ENCODE results near the gene SLC25A17.

SLC25A17 gene

GRCh38 chr22:40758390-40758789, 60.8 kb downstream of the SLC25A17 start:
- CTCF ChIA-PET: interaction anchor here (0.9 to 5.4 kb wide), 2 partner anchors 21 to 75 kb away, joined by 3 to 70 read pairs; no protein-coding TSS in a partner anchor

DNA sequence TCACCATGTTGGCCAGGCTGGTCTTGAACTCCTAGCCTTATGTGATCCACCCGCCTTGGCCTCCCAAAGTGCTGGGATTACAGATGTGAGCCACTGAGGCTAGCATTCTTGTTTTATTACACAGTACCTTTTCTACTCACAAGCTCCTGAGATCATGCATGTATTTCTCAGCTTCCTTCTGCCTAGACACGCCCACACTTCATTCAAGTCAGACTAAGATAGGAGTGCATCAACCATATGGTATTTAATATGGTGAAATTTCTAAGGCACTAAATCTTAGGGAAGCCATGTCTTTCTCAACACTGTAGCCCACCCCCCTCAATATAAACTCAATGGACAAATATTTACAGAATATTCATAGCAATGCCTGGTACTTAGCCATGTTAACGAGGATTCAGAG, 62.1 kb downstream of the SLC25A17 start:
- no peaks in the 10 kb centered on the region for H3K4me1 Mint-ChIP-seq
- no peaks in the 10 kb centered on the region for H3K9me3 Mint-ChIP-seq
- DNase-seq: no peak
- no peak overlapping the region for H3K4me3 Mint-ChIP-seq
- no peak overlapping the region for H3K27ac Mint-ChIP-seq
- H3K27me3 Mint-ChIP-seq: peaks cover 8% of the 10 kb centered on the region
- no peaks in the 10 kb centered on the region for H3K36me3 Mint-ChIP-seq
- CTCF ChIA-PET: interaction anchor here (0.8 to 2.1 kb wide), 5 partner anchors 72 to 163 kb away, joined by 3 to 11 read pairs (median 3); no protein-coding TSS in a partner anchor

More at GRCh38 chr22:40758390-40758789, 60.8 kb downstream of the SLC25A17 start:
- Mint-ChIP-seq H3K27ac (no peak overlapping the region), H3K27me3 (peaks cover 4% of the 10 kb centered on the region), H3K4me1 (no peaks in the 10 kb centered on the region), H3K36me3 (no peaks in the 10 kb centered on the region), H3K4me3 (no peak overlapping the region), H3K9me3 (no peaks in the 10 kb centered on the region)
- no peak for DNase-seq

- Mint-ChIP-seq H3K4me3 (no peak overlapping the region), H3K9me3 (peaks cover 4% of the 10 kb centered on the region), H3K27ac (no peak overlapping the region), H3K4me1 (no peaks in the 10 kb centered on the region), H3K36me3 (no peaks in the 10 kb centered on the region), H3K27me3 (peaks cover 35% of the 10 kb centered on the region)
- CTCF ChIA-PET: interaction anchor here (2.1 kb wide), 1 partner anchor 70 kb away, joined by 9 read pairs; no protein-coding TSS in a partner anchor
- no peak for DNase-seq
These were observed 66.0 kb downstream of the SLC25A17 start for GRCh38 chr22:40753114-40753513.

DNA sequence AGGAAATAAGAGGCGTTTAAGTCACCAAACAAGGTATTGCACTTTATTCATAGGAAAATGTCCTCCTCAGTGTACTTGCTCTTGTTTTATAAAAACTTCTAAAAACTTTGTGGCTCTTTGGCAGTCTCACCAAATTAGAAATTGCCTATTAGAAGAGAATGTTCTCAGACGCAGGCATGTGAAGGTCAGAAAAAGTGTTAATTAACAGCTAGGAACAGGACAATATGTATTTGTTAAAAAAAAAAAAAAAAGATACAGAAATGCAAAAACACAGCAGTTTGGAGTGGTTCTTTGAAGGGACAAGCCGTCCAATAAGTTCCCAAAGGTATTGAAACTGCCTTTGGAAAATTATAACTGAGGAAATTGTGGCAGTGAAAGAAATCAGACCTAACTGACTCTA, 67.9 kb downstream of the SLC25A17 start:
- H3K4me1 Mint-ChIP-seq: no peaks in the 10 kb centered on the region
- H3K36me3 Mint-ChIP-seq: no peaks in the 10 kb centered on the region
- H3K4me3 Mint-ChIP-seq: no peak overlapping the region
- H3K27ac Mint-ChIP-seq: no peak overlapping the region
- peaks cover 6% of the 10 kb centered on the region for H3K9me3 Mint-ChIP-seq
- CTCF ChIA-PET: interaction anchor here (1.0 to 1.6 kb wide), 2 partner anchors 10 to 68 kb away, joined by 4 read pairs; no protein-coding TSS in a partner anchor
- no peak for DNase-seq
- H3K27me3 Mint-ChIP-seq: peaks cover 38% of the 10 kb centered on the region

DNA sequence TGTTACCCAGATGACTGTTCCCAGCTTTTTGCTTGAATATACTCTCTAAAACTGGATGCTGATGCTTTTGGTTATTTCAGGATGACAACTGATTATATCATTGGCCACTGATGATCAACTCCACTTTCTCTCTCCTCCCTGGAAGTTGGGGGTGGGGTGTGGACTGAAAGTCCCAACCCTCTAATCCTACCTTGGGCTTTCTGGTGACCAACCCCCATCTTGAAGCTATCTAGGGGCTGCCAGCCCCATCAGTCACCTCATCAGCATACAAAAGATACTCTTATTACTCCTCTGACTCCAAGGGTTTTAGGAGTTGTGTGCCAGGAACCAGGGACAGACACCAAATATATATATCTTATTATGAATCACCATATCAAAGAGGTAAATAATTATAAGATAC, 69.3 kb downstream of the SLC25A17 start:
- Mint-ChIP-seq H3K4me1 (no peaks in the 10 kb centered on the region), H3K27ac (no peak overlapping the region), H3K4me3 (no peak overlapping the region), H3K36me3 (no peaks in the 10 kb centered on the region), H3K9me3 (peaks cover 6% of the 10 kb centered on the region), H3K27me3 (peaks cover 38% of the 10 kb centered on the region)
- CTCF ChIA-PET: interaction anchor here (1.7 kb wide), 1 partner anchor 67 kb away, joined by 5 read pairs; no protein-coding TSS in a partner anchor
- DNase-seq: no peak

GRCh38 chr22:40748388-40749355, 70.5 kb downstream of the SLC25A17 start:
- Mint-ChIP-seq H3K27me3 (peaks cover 37% of the 10 kb centered on the region), H3K4me1 (no peaks in the 10 kb centered on the region), H3K36me3 (no peaks in the 10 kb centered on the region), H3K9me3 (peaks cover 6% of the 10 kb centered on the region), H3K4me3 (no peak overlapping the region), H3K27ac (no peak overlapping the region)
- no peak for DNase-seq
- CTCF ChIA-PET: interaction anchor here (0.9 to 1.7 kb wide), 3 partner anchors 26 to 66 kb away, joined by 3 to 5 read pairs (median 3); no protein-coding TSS in a partner anchor

- Mint-ChIP-seq H3K4me1 (no peaks in the 10 kb centered on the region), H3K4me3 (no peak overlapping the region), H3K36me3 (no peaks in the 10 kb centered on the region), H3K9me3 (peaks cover 6% of the 10 kb centered on the region), H3K27me3 (peaks cover 33% of the 10 kb centered on the region), H3K27ac (no peak overlapping the region)
- no peak for DNase-seq
- CTCF ChIA-PET: interaction anchor here (0.7 kb wide), 1 partner anchor 100 kb away, joined by 3 read pairs; no protein-coding TSS in a partner anchor
These were observed 71.8 kb downstream of the SLC25A17 start for GRCh38 chr22:40747361-40747760.

DNA sequence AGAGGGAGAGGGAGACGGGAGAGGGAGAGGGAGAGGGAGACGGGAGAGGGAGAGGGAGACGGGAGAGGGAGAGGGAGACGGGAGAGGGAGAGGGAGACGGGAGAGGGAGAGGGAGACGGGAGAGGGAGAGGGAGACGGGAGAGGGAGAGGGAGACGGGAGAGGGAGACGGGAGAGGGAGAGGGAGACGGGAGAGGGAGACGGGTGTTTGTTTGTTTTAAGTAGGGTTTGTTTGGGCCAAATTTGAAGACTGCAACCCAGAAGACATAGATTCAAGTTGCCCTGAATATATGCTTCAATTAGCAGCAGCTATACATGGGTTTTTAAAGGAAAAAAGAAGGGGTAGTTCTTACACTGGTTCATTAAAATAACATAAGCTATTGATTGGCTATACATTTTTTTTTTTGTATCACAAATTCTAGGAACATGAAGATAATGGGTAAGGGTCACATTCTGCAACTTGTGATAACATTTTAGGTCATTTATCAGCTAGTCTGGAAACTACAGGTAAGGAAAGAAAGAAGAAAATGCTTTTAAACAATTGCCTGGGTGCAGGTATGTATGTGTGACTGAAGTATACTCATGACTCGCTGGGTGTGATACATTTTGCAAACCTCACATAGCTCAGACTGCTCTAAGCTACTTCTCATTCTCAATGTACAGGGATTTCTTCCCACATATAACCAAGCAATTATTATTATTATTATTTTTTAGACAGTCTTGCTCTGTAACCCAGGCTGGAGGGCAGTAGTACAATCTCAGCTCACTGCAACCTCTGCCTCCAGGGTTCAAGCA, 72.5 kb downstream of the SLC25A17 start:
- CTCF ChIA-PET: interaction anchor here (1.2 kb wide), 1 partner anchor 64 kb away, joined by 4 read pairs; no protein-coding TSS in a partner anchor
- H3K27me3 Mint-ChIP-seq: peaks cover 32% of the 10 kb centered on the region
- H3K4me1 Mint-ChIP-seq: no peaks in the 10 kb centered on the region

GRCh38 chr22:40743768-40744167, 75.4 kb downstream of the SLC25A17 start:
- no peaks in the 10 kb centered on the region for H3K4me1 Mint-ChIP-seq
- no peak overlapping the region for H3K4me3 Mint-ChIP-seq
- no peak overlapping the region for H3K27ac Mint-ChIP-seq
- peaks cover 20% of the 10 kb centered on the region for H3K27me3 Mint-ChIP-seq
- CTCF ChIA-PET: no interaction called here
- no peak for DNase-seq
- no peaks in the 10 kb centered on the region for H3K36me3 Mint-ChIP-seq
- peaks cover 6% of the 10 kb centered on the region for H3K9me3 Mint-ChIP-seq

More for the DNA sequence above, 72.5 kb downstream of the SLC25A17 start:
- Mint-ChIP-seq H3K27ac (no peak overlapping the region), H3K36me3 (no peaks in the 10 kb centered on the region), H3K9me3 (peaks cover 6% of the 10 kb centered on the region), H3K4me3 (no peak overlapping the region)
- DNase-seq: no peak

- no peaks in the 10 kb centered on the region for H3K4me1 Mint-ChIP-seq
- H3K27ac Mint-ChIP-seq: no peak overlapping the region
- CTCF ChIA-PET: interaction anchor here (1.4 kb wide), 1 partner anchor 13 kb away, joined by 4 read pairs; no protein-coding TSS in a partner anchor
- H3K27me3 Mint-ChIP-seq: peaks cover 11% of the 10 kb centered on the region
- H3K4me3 Mint-ChIP-seq: no peak overlapping the region
- H3K9me3 Mint-ChIP-seq: no peaks in the 10 kb centered on the region
- DNase-seq: no peak
- no peaks in the 10 kb centered on the region for H3K36me3 Mint-ChIP-seq
These were observed 78.0 kb downstream of the SLC25A17 start for GRCh38 chr22:40741116-40741515.

DNA sequence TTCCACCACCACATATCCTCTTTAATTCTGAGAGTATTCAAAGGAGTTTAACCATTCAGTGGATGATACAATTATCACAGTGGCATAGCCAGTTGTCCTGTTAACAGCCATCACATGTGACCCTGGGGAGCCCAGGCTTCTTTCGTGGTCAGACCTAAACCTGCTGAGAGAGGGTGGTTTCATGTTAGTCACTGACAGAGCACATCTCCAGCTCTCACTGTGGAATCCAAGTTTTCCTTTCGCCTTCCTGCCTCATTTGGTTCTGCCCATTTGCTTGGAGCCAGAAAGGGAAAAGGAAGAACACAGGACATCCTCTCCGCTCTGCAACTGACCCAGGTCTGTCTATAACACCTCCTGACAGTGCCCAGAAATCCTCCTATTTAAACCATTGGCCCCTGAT, 79.4 kb downstream of the SLC25A17 start:
- CTCF ChIA-PET: interaction anchor here (1.0 to 1.4 kb wide), 2 partner anchors 11 to 391 kb away, joined by 3 to 4 read pairs; no protein-coding TSS in a partner anchor

DNA sequence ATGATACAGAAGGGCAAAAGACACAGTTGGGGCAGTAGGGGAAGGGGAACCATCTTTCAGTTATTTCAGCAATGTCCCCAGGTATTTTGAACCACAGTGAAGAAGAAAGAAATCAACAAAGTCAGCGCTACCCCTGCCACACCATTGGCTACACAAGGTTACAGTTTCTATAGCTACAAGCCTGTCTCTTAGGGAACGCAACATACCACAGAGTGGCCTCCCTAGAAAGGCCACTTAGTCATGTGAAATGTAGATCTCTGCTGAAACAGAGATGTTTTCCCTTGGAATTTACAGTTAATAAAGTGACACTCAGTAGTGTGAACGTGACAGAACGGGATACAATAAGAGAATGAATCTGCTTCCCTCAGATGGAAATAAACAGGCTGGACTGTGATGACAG, 85.2 kb downstream of the SLC25A17 start:
- H3K27ac Mint-ChIP-seq: no peak overlapping the region
- H3K36me3 Mint-ChIP-seq: peaks cover 4% of the 10 kb centered on the region
- no peak overlapping the region for H3K4me3 Mint-ChIP-seq
- DNase-seq: no peak
- H3K9me3 Mint-ChIP-seq: peaks cover 1% of the 10 kb centered on the region
- peaks cover 33% of the 10 kb centered on the region for H3K4me1 Mint-ChIP-seq
- CTCF ChIA-PET: no interaction called here
- no peaks in the 10 kb centered on the region for H3K27me3 Mint-ChIP-seq

More for the DNA sequence above, 79.4 kb downstream of the SLC25A17 start:
- Mint-ChIP-seq H3K27me3 (peaks cover 11% of the 10 kb centered on the region), H3K4me3 (no peak overlapping the region), H3K36me3 (no peaks in the 10 kb centered on the region), H3K27ac (no peak overlapping the region), H3K4me1 (no peaks in the 10 kb centered on the region), H3K9me3 (no peaks in the 10 kb centered on the region)
- no peak for DNase-seq

DNA sequence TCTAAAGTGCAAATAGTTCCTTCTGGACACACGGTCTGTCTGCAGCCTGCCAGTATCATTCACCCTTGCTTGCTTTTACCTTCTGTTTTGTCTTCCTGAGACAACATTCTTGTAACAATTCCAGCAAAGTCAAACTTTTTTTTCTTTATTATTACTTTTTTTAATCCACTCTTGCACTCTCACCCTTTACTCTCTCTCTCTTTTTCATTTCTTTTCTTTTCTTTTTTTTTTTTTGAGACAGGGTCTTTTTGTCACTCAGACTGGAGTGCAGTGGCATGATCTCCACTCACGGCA, 86.2 kb downstream of the SLC25A17 start:
- H3K4me1 Mint-ChIP-seq: peaks cover 43% of the 10 kb centered on the region
- peaks cover 7% of the 10 kb centered on the region for H3K36me3 Mint-ChIP-seq
- no peaks in the 10 kb centered on the region for H3K27me3 Mint-ChIP-seq
- peaks cover 1% of the 10 kb centered on the region for H3K9me3 Mint-ChIP-seq
- no peak overlapping the region for H3K4me3 Mint-ChIP-seq
- CTCF ChIA-PET: interaction anchor here (1.0 to 1.9 kb wide), 2 partner anchors 27 to 50 kb away, joined by 5 to 7 read pairs; no protein-coding TSS in a partner anchor
- no peak for DNase-seq
- peak overlapping the region; percentile 93 for H3K27ac Mint-ChIP-seq

DNA sequence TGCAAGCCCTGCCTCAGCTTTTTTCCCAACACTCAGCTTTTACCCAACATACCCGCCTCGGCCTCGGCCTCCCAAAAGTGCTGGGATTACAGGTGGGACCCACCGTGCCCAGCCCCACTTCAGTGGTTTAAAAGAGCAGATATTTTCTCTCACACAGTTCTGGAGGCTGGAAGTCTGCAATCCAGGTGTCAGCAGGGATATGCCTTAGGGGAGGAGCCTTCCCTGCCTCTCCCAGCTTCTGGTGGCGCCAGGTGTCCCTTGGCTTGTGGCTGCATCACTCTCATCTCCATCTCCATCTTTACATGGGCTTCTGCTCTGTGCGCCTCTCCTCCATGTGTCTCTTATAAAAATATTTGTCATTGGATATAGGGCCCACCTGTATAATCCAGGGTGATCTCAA, 89.9 kb downstream of the SLC25A17 start:
- CTCF ChIA-PET: interaction anchor here (1.5 to 2.5 kb wide), 3 partner anchors 11 to 46 kb away, joined by 4 to 6 read pairs (median 5); no protein-coding TSS in a partner anchor
- Mint-ChIP-seq H3K27me3 (no peaks in the 10 kb centered on the region), H3K9me3 (peaks cover 1% of the 10 kb centered on the region), H3K4me3 (no peak overlapping the region), H3K36me3 (peaks cover 12% of the 10 kb centered on the region), H3K27ac (peak overlapping the region; percentile 95), H3K4me1 (peaks cover 60% of the 10 kb centered on the region)
- DNase-seq: no peak

Measured in activated naive CD4-positive, alpha-beta T cell treated with anti-CD3 and anti-CD28 coated beads, Interleukin-2, amount 10 ng/mL, durations not matched to agents 7 days and 5 days (primary cell).